HL-60 (cell line): ENCODE results near the gene KRTAP10-8.

ENCODE experiments used
- GABPA ChIP-seq: IDR thresholded peaks from 2 replicates; pipeline ENCODE4 v1.6.1; 2012; ENCODE audit warnings: low read depth
- TF ChIP-seq, protein P1 (sequence below): IDR thresholded peaks from one replicate; pipeline ENCODE4 v1.5.1; 2011; ENCODE audit warnings: low read length, control low read depth, inconsistent platforms; ENCODE audit not compliant: insufficient read depth

DNA sequence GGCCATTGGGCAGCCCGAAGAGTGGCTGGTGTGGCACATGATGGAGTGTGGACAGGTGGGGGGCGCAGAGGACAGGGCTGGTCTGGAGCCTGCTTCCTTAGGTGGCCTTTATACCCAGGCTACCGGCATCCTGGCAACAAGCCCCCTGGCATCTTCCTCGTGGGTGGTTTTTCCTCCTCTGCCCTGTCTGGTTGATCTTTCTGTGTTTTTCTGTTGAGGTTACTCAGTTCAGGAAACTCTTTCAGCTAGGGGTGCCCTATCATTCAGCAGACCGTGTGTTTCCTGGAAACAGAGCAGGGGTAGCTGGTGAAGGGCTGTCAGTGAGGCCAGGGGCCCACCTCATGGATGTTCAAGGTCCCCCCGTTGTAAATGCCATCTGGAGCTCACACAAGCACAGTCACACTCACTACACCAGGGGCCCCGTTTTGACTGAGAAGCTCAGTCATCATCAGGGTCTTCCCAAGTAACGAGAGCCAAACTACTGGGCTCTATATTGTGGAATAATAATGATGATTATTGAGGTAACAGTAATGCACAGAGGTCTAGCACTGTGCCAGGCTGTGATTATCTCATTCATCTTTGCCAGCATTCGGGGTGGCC lies 42.8 kb downstream of the KRTAP10-8 start, which contains the start of gene KRTAP12-4:
- TF ChIP-seq GABPA = no peak
- TF ChIP-seq, protein P1, sequence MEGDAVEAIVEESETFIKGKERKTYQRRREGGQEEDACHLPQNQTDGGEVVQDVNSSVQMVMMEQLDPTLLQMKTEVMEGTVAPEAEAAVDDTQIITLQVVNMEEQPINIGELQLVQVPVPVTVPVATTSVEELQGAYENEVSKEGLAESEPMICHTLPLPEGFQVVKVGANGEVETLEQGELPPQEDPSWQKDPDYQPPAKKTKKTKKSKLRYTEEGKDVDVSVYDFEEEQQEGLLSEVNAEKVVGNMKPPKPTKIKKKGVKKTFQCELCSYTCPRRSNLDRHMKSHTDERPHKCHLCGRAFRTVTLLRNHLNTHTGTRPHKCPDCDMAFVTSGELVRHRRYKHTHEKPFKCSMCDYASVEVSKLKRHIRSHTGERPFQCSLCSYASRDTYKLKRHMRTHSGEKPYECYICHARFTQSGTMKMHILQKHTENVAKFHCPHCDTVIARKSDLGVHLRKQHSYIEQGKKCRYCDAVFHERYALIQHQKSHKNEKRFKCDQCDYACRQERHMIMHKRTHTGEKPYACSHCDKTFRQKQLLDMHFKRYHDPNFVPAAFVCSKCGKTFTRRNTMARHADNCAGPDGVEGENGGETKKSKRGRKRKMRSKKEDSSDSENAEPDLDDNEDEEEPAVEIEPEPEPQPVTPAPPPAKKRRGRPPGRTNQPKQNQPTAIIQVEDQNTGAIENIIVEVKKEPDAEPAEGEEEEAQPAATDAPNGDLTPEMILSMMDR = no peak
